A549 treated with DMSO at 1 μM for 4 hours (cell line): ENCODE data around the gene HEYL. TPM values are rescaled to one million over a fixed set of nuclear protein-coding genes. Genes with fewer than 3 reads are reported as not detected.

Source experiments
- total RNA-seq: library from RNA; stranded (reverse); fragments of 200-300 nt; extraction: Qiagen RNA extraction; gene quantifications from 5 replicates; pipeline ENCODE4 v1.2.3, GENCODE V29; 2022; ENCODE audit warnings: low read depth

The HEYL gene
- total RNA-seq, result 2.9 to 3.5 TPM (median 3.1 TPM) in 5 replicates

DNA sequence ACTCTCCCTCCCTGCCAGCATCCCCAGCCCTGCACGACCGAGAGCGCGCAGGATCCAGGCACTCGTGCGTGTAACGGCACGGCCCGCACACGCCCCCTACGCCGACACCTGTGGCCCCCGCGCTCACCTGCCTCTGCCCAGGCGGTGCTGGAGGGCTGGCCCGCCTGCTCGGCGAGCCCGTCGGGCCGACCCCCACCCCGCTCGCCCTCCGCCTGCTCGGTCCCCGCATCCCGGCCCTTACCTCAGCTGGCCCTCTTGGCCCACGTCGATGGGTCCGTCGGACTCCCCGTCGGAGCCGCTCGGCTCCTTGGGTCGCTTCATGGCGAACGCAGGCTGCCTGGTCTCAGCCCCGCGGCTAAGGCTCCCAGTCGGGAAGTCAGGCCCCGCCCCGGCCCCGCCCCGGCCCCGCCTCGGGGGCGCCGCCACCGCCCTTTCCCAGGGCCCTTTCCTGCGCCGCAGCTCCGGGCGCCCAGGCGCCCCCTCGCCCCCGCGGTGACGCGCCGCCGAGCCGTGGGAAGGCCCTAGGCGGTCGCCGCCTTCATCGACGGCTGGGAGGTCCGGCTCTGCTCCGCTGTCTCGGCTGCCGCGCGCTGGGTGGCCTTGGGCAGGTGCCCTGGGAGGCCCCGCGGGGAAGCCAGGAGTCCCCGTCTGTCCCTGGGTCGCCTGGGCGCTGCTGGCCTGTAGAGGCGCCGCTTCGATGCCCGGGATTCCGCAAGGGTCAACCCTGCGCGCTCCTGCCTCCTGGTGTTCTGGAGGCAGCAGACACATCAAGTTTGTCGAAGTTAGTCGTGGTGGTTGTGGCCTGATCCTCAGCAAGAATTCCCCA lies at the start of gene HEYL:
Gene HEYL, minus strand, starts transcription at position 339 of the 826 bp plus-strand sequence. Its CDS starts 18 bp downstream, at position 321.

GRCh38 chr1:39671793-39672550 lies 32.5 kb upstream of the HEYL start, which contains the start of gene NT5C1A:
TSS of gene NT5C1A (minus strand) at chr1:39672107. CDS start at chr1:39672038, 69 bp downstream.

Other genes starting within 250 kb of the HEYL start
- gene BMP8A, start 148.0 kb downstream of the HEYL start, total RNA-seq, result 0.23 TPM in 1 of 5 replicates, not detected in the others
- gene PABPC4, start 62.9 kb downstream of the HEYL start, total RNA-seq, result 129 to 178 TPM (median 135 TPM) in 5 replicates
- not detected in 5 replicates for gene NT5C1A, start 32.5 kb upstream of the HEYL start, total RNA-seq
- 0.26 to 0.42 TPM (median 0.33 TPM) in 5 replicates for gene HPCAL4, start 51.8 kb upstream of the HEYL start, total RNA-seq
- 39.1 to 40.2 TPM (median 39.7 TPM) in 5 replicates for gene PPIE, start 99.2 kb upstream of the HEYL start, total RNA-seq
- gene OXCT2, start 131.7 kb upstream of the HEYL start, total RNA-seq, result 0.39 to 0.66 TPM (median 0.45 TPM) in 5 replicates
- 3.8 to 4.8 TPM (median 4.4 TPM) in 5 replicates for gene BMP8B, start 149.2 kb upstream of the HEYL start, total RNA-seq
- gene TRIT1, start 243.9 kb upstream of the HEYL start, total RNA-seq, result 16.0 to 18.3 TPM (median 16.6 TPM) in 5 replicates